Neuronal stem cell (in vitro differentiated cells): ENCODE results near the gene CHST8.

Experiments used
- DNase-seq: peaks from one replicate; pipeline ENCODE4 v3.0.0-alpha.2; 2013; ENCODE audit warnings: low spot score
- H2AFZ ChIP-seq: one replicate; pipeline ENCODE4 v1.6.1; 2013; ENCODE audit warnings: mild to moderate bottlenecking, low read length, inconsistent platforms
- H2AK5ac ChIP-seq: 2 replicates; pipeline ENCODE4 v1.6.1; 2013; ENCODE audit warnings: low read depth, mild to moderate bottlenecking, inconsistent platforms, low read length, moderate library complexity, mixed read lengths
- H2BK120ac ChIP-seq: 2 replicates; pipeline ENCODE4 v1.6.1; 2013; ENCODE audit warnings: low read depth, mild to moderate bottlenecking, inconsistent platforms, low read length, moderate library complexity, mixed read lengths
- H2BK12ac ChIP-seq: one replicate; pipeline ENCODE4 v1.6.1; 2013; ENCODE audit warnings: low read length, inconsistent platforms
- H2BK15ac ChIP-seq: 2 replicates; pipeline ENCODE4 v1.6.1; 2013; ENCODE audit warnings: mild to moderate bottlenecking, low read length, inconsistent platforms, mixed read lengths
- H2BK5ac ChIP-seq: one replicate; pipeline ENCODE4 v1.6.1; 2013; ENCODE audit warnings: inconsistent platforms, mild to moderate bottlenecking, low read length, moderate library complexity
- H3K14ac ChIP-seq: one replicate; pipeline ENCODE4 v1.6.1; 2013; ENCODE audit warnings: low read length, inconsistent platforms
- H3K18ac ChIP-seq: 2 replicates; pipeline ENCODE4 v1.6.1; 2013; ENCODE audit warnings: low read length, inconsistent platforms
- H3K23ac ChIP-seq: 2 replicates; pipeline ENCODE4 v1.6.1; 2013; ENCODE audit warnings: low read depth, mild to moderate bottlenecking, mixed read lengths, low read length, inconsistent platforms; ENCODE audit not compliant: poor library complexity
- H3K27ac ChIP-seq: replicated peaks from 3 replicates; pipeline ENCODE4 v1.5.1; 2013; ENCODE audit warnings: low read length, inconsistent platforms
- H3K27me3 ChIP-seq, 3 experiments: 2 replicates each; pipeline ENCODE4 v1.6.1; 2013; ENCODE audit warnings: low read length in 3 of 3, mild to moderate bottlenecking in 2 of 3, inconsistent platforms in 1 of 3, low read depth in 1 of 3, mixed read lengths in 1 of 3, moderate library complexity in 1 of 3; ENCODE audit not compliant: control insufficient read depth in 3 of 3, insufficient read depth in 3 of 3
- H3K36me3 ChIP-seq, 2 donors: replicated peaks in 1 of 2; 2 replicates each; pipeline ENCODE4 v1.6.1; 2013; ENCODE audit warnings: low read length in 2 of 2; ENCODE audit not compliant: control insufficient read depth in 2 of 2, insufficient read depth in 2 of 2
- H3K4ac ChIP-seq: 2 replicates; pipeline ENCODE4 v1.6.1; 2013; ENCODE audit warnings: inconsistent platforms, mild to moderate bottlenecking, low read length, moderate library complexity
- H3K4me1 ChIP-seq, 2 donors: 1 replicate in 1 of 2; 2 replicates in 1 of 2; pipeline ENCODE4 v1.6.1; 2013; ENCODE audit warnings: low read length in 2 of 2, low read depth in 1 of 2; ENCODE audit not compliant: control insufficient read depth in 2 of 2, insufficient read depth in 1 of 2
- H3K4me2 ChIP-seq: one replicate; pipeline ENCODE4 v1.6.1; 2013; ENCODE audit warnings: mild to moderate bottlenecking, low read length, inconsistent platforms; ENCODE audit not compliant: insufficient read depth, poor library complexity, severe bottlenecking
- H3K4me3 ChIP-seq, 2 donors: 2 replicates each; pipeline ENCODE4 v1.5.1; 2013; ENCODE audit warnings: low read length in 2 of 2, mild to moderate bottlenecking in 2 of 2, inconsistent platforms in 1 of 2, moderate library complexity in 1 of 2
- H3K79me1 ChIP-seq: one replicate; pipeline ENCODE4 v1.6.1; 2013; ENCODE audit warnings: low read depth, mild to moderate bottlenecking, inconsistent platforms, low read length, moderate library complexity
- H3K9ac ChIP-seq: one replicate; pipeline ENCODE4 v1.6.1; 2013; ENCODE audit warnings: mild to moderate bottlenecking, low read depth, low read length, inconsistent platforms; ENCODE audit not compliant: poor library complexity
- H3K9me3 ChIP-seq, 2 donors: replicated peaks in 1 of 2; 2 replicates each; pipeline versions ENCODE3 to v1.6.1; 2013; ENCODE audit warnings: low read length in 2 of 2, mild to moderate bottlenecking in 2 of 2, inconsistent platforms in 1 of 2, low read depth in 1 of 2, mixed read lengths in 1 of 2, moderate library complexity in 1 of 2; ENCODE audit not compliant: control insufficient read depth in 2 of 2, insufficient read depth in 1 of 2
- H4K8ac ChIP-seq: one replicate; pipeline ENCODE4 v1.6.1; 2013; ENCODE audit warnings: low read depth, mild to moderate bottlenecking, inconsistent platforms, low read length, moderate library complexity
- H4K91ac ChIP-seq: one replicate; pipeline ENCODE4 v1.6.1; 2013; ENCODE audit warnings: low read length, low read depth, mild to moderate bottlenecking, inconsistent platforms; ENCODE audit not compliant: poor library complexity
- WGBS, 2 donors: extraction: QIAGEN DNeasy Blood & Tissue Kit; methylation state at CpG; one replicate each; pipeline ENCODE4 v1.1.7; 2013; ENCODE audit warnings: missing lambda C conversion rate in 2 of 2, mixed read lengths in 1 of 2; ENCODE audit not compliant: insufficient read length in 2 of 2, insufficient replicate concordance in 1 of 2; ENCODE audit errors: extremely low coverage in 2 of 2; 5-methylcytosine and 5-hydroxymethylcytosine counted together

CHST8 gene

GRCh38 chr19:33703821-33704220 is 82.1 kb downstream of the CHST8 start:
- Histone ChIP-seq H3K23ac (no peak overlapping the region), H3K79me1 (no peaks in the 10 kb centered on the region), H2BK15ac (no peak overlapping the region), H3K4ac (no peak overlapping the region), H3K4me2 (no peak overlapping the region), H3K9me3 (no peaks in the 10 kb centered on the region), H3K14ac (no peak overlapping the region), H3K4me1 (no peaks in the 10 kb centered on the region), H2BK5ac (no peak overlapping the region), H2AFZ (no peak overlapping the region), H3K18ac (no peak overlapping the region), H2BK12ac (no peak overlapping the region), H3K4me3 (no peak overlapping the region), H3K9ac (no peak overlapping the region), H2BK120ac (peak overlapping the region; percentile 61), H2AK5ac (peak overlapping the region; percentile 28), H3K27me3 (no peaks in the 10 kb centered on the region), H4K8ac (no peak overlapping the region), H3K27ac (no peak overlapping the region), H4K91ac (no peak overlapping the region), H3K36me3 (no peaks in the 10 kb centered on the region)
- no peak for DNase-seq
- no CpG with 5 or more reads among the region's 8 CpGs for WGBS, 2 donors

GRCh38 chr19:33704271-33704670 is 82.5 kb downstream of the CHST8 start:
- no peak overlapping the region for H2BK15ac ChIP-seq
- H3K14ac ChIP-seq, result no peak overlapping the region
- H3K9me3 ChIP-seq, result no peaks in the 10 kb centered on the region
- no peak overlapping the region for H3K18ac ChIP-seq
- no peak for DNase-seq
- H3K36me3 ChIP-seq, result no peaks in the 10 kb centered on the region
- H3K27ac ChIP-seq, result no peak overlapping the region
- no peak overlapping the region for H3K4me2 ChIP-seq
- H3K79me1 ChIP-seq, result no peaks in the 10 kb centered on the region
- peak overlapping the region; percentile 76 for H3K4ac ChIP-seq
- no peak overlapping the region for H2AFZ ChIP-seq
- no peak overlapping the region for H4K91ac ChIP-seq
- no peaks in the 10 kb centered on the region for H3K4me1 ChIP-seq
- no peaks in the 10 kb centered on the region for H3K27me3 ChIP-seq
- H2BK120ac ChIP-seq, result peak overlapping the region; percentile 61
- peak overlapping the region; percentile 28 for H2AK5ac ChIP-seq
- no peak overlapping the region for H3K23ac ChIP-seq
- H2BK12ac ChIP-seq, result no peak overlapping the region
- no CpG with 5 or more reads among the region's 2 CpGs for WGBS, 2 donors
- H3K4me3 ChIP-seq, result no peak overlapping the region
- no peak overlapping the region for H3K9ac ChIP-seq
- no peak overlapping the region for H4K8ac ChIP-seq
- H2BK5ac ChIP-seq, result no peak overlapping the region

GRCh38 chr19:33705090-33705847 is 83.5 kb downstream of the CHST8 start:
- Histone ChIP-seq H2BK5ac (no peak overlapping the region), H3K27ac (no peak overlapping the region), H3K23ac (no peak overlapping the region), H2BK15ac (no peak overlapping the region), H3K9ac (no peak overlapping the region), H3K27me3 (no peaks in the 10 kb centered on the region), H2AFZ (no peak overlapping the region), H3K14ac (no peak overlapping the region), H3K4me3 (no peak overlapping the region), H3K36me3 (no peaks in the 10 kb centered on the region), H2AK5ac (no peak overlapping the region), H4K8ac (no peak overlapping the region), H3K4me1 (no peaks in the 10 kb centered on the region), H2BK120ac (no peak overlapping the region), H3K4me2 (no peak overlapping the region), H3K79me1 (no peaks in the 10 kb centered on the region), H3K18ac (peak overlapping the region; percentile 24), H2BK12ac (no peak overlapping the region), H3K9me3 (no peaks in the 10 kb centered on the region), H4K91ac (no peak overlapping the region), H3K4ac (peak overlapping the region; percentile 14)
- no CpG with 5 or more reads among the region's 11 CpGs for WGBS, 2 donors
- no peak for DNase-seq

- WGBS, 2 donors, result no CpG with 5 or more reads among the region's 5 CpGs
- Histone ChIP-seq H3K36me3 (no peaks in the 10 kb centered on the region), H3K4ac (peak overlapping the region; percentile 14), H2BK15ac (no peak overlapping the region), H2AK5ac (peak overlapping the region; percentile 40), H4K8ac (no peak overlapping the region), H3K9ac (no peak overlapping the region), H3K4me2 (no peak overlapping the region), H2BK5ac (no peak overlapping the region), H3K23ac (peak overlapping the region; percentile 44), H3K79me1 (no peaks in the 10 kb centered on the region), H3K9me3 (no peaks in the 10 kb centered on the region), H3K18ac (no peak overlapping the region), H2BK12ac (no peak overlapping the region), H3K14ac (no peak overlapping the region), H3K4me1 (no peaks in the 10 kb centered on the region), H4K91ac (no peak overlapping the region), H3K27ac (no peak overlapping the region), H3K4me3 (no peak overlapping the region), H2BK120ac (no peak overlapping the region), H2AFZ (no peak overlapping the region), H3K27me3 (no peaks in the 10 kb centered on the region)
- no peak for DNase-seq
Measured at GRCh38 chr19:33705860-33706259, 84.1 kb downstream of the CHST8 start.
